ENCODE data around the gene PRMT7. TPM values are rescaled to one million over a fixed set of nuclear protein-coding genes. Genes with fewer than 3 reads are reported as not detected.

Gene PRMT7
- 6.5 and 14.7 TPM in 2 replicates for polyA plus RNA-seq

DNA sequence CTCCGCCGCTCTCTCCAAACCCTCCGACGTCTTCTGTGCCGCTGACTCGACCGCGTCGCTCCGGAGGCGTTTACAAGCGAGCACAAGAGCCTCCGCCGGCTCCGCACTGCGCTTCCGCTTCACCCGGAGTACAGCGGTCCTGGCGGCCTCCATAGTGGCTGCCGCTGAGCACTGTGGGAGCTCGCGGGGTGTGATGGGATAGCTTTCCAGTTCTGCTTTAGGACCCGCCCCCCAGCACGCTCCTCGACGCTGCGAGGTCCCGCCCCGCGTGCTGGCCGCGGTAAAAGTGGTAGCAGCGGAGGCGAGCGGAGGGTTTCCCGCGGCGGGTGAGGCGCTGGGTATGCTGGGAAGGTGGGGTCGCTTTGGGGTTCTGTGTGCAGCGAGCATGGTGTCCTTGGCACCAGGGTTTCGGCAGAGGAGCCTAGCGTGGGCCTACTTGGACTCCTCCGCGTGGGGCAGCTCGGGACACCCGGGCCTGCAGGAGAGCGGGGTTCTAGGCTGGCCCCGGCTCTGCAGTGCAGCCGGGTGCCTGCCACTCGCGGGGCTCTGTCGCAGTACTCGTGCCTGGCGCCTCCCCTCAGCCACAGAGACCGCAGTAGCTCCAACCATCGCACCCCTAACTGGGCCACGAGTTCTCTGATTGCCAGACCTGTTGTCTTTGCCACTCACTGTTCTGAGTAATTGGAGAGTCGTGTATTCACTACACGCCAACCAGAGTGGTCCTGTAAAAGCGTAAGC is at the start of gene PRMT7, which contains the start of gene SLC7A6OS:
Gene PRMT7 (plus strand): TSS at position 246 of the 738 bp plus-strand sequence. CDS start 4,961 bp downstream, outside the sequence.
Gene SLC7A6OS (minus strand): TSS at position 173 of the 738 bp plus-strand sequence. CDS start 20 bp downstream, at position 153.

GRCh38 chr16:68264128-68265077 is 46.4 kb upstream of the PRMT7 start, which contains the start of gene SLC7A6:
Gene SLC7A6, plus strand, starts transcription at chr16:68264526. Its CDS starts 10,201 bp downstream, at chr16:68274727.

Other genes starting within 250 kb of the PRMT7 start
- gene NFATC3, start 225.6 kb upstream of the PRMT7 start, polyA plus RNA-seq: 0.70 and 3.3 TPM in 2 replicates
- gene ESRP2, start 74.9 kb upstream of the PRMT7 start, polyA plus RNA-seq: not detected in 2 replicates
- gene PLA2G15, start 65.6 kb upstream of the PRMT7 start, polyA plus RNA-seq: 7.2 and 16.6 TPM in 2 replicates
- 9.9 and 14.0 TPM in 2 replicates for gene SLC7A6, start 46.5 kb upstream of the PRMT7 start, polyA plus RNA-seq
- gene SLC7A6OS, start 73 bp upstream of the PRMT7 start, polyA plus RNA-seq: 0.59 and 5.9 TPM in 2 replicates
- gene SMPD3, start 137.5 kb downstream of the PRMT7 start, polyA plus RNA-seq: 0.42 and 1.3 TPM in 2 replicates
- gene ZFP90, start 228.3 kb downstream of the PRMT7 start, polyA plus RNA-seq: 10.1 and 11.2 TPM in 2 replicates